Measurements from ENCODE around the gene CTAGE4.
"Not testable (repeated sequence)": the region's sequence is repeated elsewhere in the genome, so short reads cannot be mapped to it uniquely, and the experiment has no call there.

The CTAGE4 gene

DNA sequence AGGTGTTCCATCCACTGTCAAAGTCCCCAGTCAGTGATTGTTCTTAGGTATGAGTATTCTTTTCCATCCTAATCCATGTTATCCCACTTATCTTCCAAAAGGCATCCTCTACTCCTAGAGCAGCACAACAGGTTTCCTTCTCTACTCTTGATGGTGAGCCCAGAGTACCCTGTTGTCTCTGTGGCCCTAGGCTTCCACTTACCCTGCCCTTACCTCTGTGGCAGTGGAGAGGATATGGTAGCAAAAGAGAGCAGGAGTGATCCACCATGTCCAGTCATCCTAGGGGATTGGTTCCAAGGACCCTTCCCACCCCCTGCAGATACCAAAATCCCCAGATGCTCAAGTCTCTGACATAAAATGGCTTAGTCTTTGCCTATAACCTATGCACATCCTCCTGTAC lies 33.9 kb downstream of the CTAGE4 start:
- not testable (repeated sequence) for DNase-seq

DNA sequence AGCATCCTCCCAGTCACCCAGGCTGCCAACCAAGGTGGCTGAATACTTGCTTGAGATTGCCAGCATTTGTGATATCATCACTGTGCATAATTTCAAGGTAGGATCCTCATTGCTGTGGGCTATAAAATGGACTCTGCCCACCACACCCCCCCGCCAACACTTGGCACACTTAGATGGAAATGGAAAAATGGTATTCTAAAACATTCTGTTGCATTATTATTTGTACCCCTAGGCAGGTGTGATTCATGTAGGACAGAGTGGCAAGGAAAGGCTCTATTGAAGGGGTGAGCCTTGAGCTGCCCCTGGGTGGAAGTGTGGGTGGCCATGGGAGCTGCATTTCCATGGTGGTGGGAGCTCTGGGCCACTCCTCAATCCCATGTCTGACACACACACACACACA lies 35.3 kb downstream of the CTAGE4 start:
- DNase-seq, result not testable (repeated sequence)

DNA sequence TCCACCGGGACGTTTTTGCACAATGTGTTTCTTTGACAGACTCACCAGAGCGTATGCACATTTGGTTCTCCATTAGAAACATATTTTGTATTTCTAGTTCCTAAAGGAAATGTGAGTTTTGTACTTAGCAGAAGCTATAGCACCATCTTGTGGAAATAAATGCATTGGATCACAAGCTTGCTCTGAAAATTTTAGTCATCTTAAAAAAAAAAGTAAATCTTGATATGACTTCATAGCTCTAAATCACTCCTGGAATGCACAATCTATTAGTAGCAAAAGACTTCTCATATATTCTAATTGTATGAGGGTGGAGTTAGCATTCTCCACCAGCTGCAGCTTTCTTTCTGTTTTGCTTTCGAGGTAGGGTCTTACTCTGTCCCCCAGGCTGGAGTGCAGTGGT lies 35.9 kb downstream of the CTAGE4 start:
- not testable (repeated sequence) for DNase-seq

DNA sequence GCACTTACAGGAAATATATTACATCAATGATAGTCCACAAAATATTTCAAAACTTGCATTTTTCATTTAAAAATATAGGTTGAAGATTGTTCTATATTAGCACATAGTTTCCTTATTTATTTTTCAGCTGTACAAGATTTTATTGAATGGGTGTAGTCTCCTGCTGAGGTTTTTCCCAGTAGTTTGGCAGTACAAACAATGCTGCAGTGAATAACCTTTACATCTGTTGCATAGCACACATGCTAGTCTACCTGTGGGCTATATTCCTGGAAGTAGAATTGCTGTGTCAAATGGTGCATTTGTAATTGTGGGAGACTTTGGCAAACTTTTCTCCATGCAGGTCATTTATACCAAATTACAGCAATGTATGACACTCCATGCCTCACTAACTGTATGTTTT lies 37.3 kb downstream of the CTAGE4 start:
- DNase-seq, result not testable (repeated sequence)

DNA sequence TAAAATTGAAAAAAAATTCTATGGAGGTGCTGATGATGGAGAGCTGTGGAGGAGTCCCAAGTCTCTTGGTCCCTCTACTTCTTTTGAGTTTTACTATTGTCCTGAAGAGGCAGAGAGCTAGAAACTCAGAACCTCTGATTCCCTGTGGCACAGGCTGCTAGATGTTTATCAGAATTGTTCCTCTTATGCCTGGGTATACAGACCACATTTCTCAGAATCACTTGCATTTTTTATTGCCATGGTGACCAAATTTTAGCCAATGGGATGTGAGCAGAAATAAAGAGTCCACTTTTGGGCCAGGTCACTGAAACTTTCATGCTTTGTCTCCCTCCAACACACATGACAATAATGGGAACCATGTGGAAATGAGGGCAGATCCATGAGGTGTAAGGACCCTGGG lies 40.4 kb downstream of the CTAGE4 start:
- DNase-seq, result not testable (repeated sequence)

DNA sequence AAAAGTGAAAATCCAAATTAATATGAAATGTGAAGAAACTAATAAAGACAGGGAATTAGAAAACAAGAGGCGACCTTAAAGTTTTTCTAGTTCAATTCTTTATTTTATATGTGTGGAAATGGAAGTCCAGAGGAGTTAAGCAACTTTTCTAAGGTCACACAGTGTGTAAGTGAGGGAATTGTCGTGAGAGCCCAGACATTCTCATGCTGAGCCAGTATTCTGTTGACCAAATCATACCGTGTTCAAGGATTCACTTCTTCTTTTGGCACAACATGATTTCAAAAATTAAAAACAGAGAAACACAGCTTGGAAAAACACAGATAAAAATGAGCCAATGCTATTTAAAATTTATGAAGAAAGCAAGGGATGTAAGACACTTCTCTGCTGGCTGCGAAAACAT lies 43.6 kb downstream of the CTAGE4 start:
- not testable (repeated sequence) for DNase-seq

DNA sequence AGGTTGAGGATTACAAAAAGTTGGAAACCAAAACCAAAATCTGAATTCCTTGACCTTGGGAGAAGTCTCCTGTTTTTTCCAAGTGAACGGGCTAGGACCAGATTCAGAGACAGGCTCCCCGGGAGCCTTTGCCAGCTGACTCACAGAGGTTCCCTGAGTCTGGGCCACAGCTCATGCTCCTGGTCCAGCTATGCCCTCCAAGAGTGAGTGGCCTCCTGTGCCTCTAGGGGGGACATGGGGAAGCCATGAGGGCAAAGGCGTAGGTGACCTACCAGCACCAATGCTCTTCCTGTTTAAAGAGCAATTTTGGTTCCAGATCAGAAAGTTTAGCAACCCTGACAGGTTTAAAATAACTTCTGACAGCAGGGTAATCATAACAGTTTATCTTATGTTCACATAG lies 45.5 kb downstream of the CTAGE4 start:
- DNase-seq, result not testable (repeated sequence)

DNA sequence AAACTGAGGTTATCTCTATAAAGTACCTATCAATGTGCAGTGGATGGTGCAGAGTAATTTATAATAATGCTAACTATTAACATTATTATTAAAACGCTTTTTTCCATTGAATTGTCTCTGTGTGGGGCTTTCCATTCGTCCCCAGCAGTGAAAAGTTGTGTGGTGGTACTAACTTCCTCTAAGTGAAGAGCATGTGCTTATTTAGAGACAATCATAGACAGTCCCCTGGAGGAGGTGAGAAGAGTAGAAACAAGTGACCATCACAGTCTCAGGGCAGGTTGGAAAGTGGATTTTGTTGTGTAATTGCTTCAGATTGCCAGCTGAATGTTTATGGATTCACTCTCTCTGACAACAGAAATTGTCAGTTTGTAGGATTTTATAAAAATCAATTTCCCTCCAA lies 47.8 kb downstream of the CTAGE4 start:
- not testable (repeated sequence) for DNase-seq

DNA sequence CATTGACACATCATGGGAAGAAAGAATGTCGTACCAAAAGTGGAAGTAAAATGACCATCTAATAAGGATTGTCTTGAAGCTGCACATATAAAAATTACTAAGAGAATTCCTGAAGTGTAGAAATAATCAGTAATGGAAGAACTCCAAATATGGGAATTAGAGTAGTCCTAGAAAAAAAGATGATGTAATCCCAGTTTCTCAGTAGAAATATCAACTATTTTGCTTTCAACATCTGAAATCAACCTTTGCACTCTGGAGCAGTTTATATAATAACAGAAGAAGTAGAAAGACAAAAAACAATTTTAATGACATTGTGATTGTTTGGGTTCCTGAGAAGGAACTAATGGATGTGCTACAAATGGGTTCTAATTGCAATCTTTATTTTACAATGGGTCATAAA lies 49.8 kb downstream of the CTAGE4 start:
- DNase-seq, result not testable (repeated sequence)
